ENCODE results near the gene BRD3. TPM values are rescaled to one million over a fixed set of nuclear protein-coding genes. Genes with fewer than 3 reads are reported as not detected.
A peak's percentile ranks its signal among the peaks of the same experiment; 100 is the strongest.

The BRD3 gene
- polyA plus RNA-seq, 3 donors, result 16.4 to 18.2 (median 17.1) TPM

- peaks cover 90 to 97% of the 10 kb centered on the region in 2 donors for H3K36me3 ChIP-seq (replicated peaks in 1 of 2; ENCODE audit: control insufficient read depth in 1 of 2, insufficient read depth in 2 of 2, low read length in 2 of 2)
- H2AFZ ChIP-seq (ENCODE audit: insufficient read depth, low read depth, low read length, poor library complexity, severe bottlenecking), result no peak overlapping the region
- peaks cover 0 to 2% (median 2%) of the 10 kb centered on the region in 3 donors for H3K27me3 Mint-ChIP-seq (ENCODE audit: low read depth in 3 of 3)
- peaks cover 10% of the 10 kb centered on the region for H3K79me2 ChIP-seq (ENCODE audit: insufficient read depth, low read length)
- H3K4me3 ChIP-seq (replicated peaks in 1 of 3; ENCODE audit: low read depth in 2 of 3, low read length in 3 of 3), result no peak overlapping the region
- no peak overlapping the region for H3K9ac ChIP-seq (ENCODE audit: insufficient read depth, low read length, poor library complexity, severe bottlenecking)
- WGBS (ENCODE audit: insufficient coverage), result 63% methylated on average over 11 of the region's 11 CpGs
- intact Hi-C loops (cut with micrococcal nuclease), result no loop called here
- H3K36me3 Mint-ChIP-seq, result peaks cover 79 to 98% of the 10 kb centered on the region in 2 donors
- H3K27ac Mint-ChIP-seq, result peak overlapping the region in 2 of 7 donors; percentile 17 to 58
- peak overlapping the region in 1 of 2 donors; percentile 45 for H3K27ac ChIP-seq (ENCODE audit: low read depth in 1 of 2, low read length in 2 of 2)
- peaks cover 85% of the 10 kb centered on the region for H4K20me1 ChIP-seq (ENCODE audit: insufficient read depth, low read length)
- no peak overlapping the region for H3K4me3 Mint-ChIP-seq
- H3K9me3 ChIP-seq (replicated peaks in 1 of 2; ENCODE audit: control insufficient read depth in 1 of 2, insufficient read depth in 1 of 2, low read length in 2 of 2), result no peaks in the 10 kb centered on the region
- no peak for DNase-seq
- no peaks in the 10 kb centered on the region for H3K27me3 ChIP-seq (ENCODE audit: control insufficient read depth in 2 of 2, insufficient read depth in 2 of 2, low read length in 2 of 2)
- TF ChIP-seq, protein P1, sequence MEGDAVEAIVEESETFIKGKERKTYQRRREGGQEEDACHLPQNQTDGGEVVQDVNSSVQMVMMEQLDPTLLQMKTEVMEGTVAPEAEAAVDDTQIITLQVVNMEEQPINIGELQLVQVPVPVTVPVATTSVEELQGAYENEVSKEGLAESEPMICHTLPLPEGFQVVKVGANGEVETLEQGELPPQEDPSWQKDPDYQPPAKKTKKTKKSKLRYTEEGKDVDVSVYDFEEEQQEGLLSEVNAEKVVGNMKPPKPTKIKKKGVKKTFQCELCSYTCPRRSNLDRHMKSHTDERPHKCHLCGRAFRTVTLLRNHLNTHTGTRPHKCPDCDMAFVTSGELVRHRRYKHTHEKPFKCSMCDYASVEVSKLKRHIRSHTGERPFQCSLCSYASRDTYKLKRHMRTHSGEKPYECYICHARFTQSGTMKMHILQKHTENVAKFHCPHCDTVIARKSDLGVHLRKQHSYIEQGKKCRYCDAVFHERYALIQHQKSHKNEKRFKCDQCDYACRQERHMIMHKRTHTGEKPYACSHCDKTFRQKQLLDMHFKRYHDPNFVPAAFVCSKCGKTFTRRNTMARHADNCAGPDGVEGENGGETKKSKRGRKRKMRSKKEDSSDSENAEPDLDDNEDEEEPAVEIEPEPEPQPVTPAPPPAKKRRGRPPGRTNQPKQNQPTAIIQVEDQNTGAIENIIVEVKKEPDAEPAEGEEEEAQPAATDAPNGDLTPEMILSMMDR (IDR thresholded peaks at IDR 0.05), result no peak
- peaks cover 0 to 8% of the 10 kb centered on the region in 2 donors for H3K4me1 ChIP-seq (ENCODE audit: control insufficient read depth in 1 of 2, insufficient read depth in 2 of 2, low read length in 2 of 2)
- peaks cover 18% of the 10 kb centered on the region for H3K4me1 Mint-ChIP-seq
- no peak overlapping the region for H3K4me2 ChIP-seq (replicated peaks; ENCODE audit: extremely low read depth, low read length, poor library complexity, severe bottlenecking)
- H3K9me3 Mint-ChIP-seq, result peaks cover 0 to 2% (median 0%) of the 10 kb centered on the region in 7 donors
Measured at GRCh38 chr9:134043531-134043988, 24.3 kb downstream of the BRD3 start.

DNA sequence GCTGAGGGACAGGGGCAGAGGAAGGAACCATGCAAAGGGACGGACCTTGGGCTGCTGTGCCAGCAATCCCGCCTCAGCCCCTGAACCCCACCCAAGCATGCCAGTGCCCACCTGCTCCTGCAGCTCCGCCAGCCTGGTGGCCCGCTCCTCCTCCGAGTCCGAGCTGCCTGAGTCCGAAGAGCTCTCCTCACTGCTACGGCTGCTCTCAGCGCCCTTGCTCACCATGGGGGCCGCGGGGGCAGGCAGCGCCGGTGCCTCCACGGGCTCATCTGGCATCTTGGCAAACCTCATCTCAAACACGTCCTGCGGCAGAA is 26.2 kb downstream of the BRD3 start:
- intact Hi-C loops (cut with micrococcal nuclease), result no loop called here
- no peaks in the 10 kb centered on the region for H3K9me3 ChIP-seq (replicated peaks in 1 of 2; ENCODE audit: control insufficient read depth in 1 of 2, insufficient read depth in 1 of 2, low read length in 2 of 2)
- Mint-ChIP-seq H3K27ac (no peak overlapping the region), H3K9me3 (peaks cover 0 to 2% (median 0%) of the 10 kb centered on the region in 7 donors), H3K36me3 (peaks cover 76 to 95% of the 10 kb centered on the region in 2 donors), H3K4me3 (no peak overlapping the region), H3K4me1 (peaks cover 18% of the 10 kb centered on the region), H3K27me3 (ENCODE audit: low read depth in 3 of 3) (peaks cover 0 to 2% (median 2%) of the 10 kb centered on the region in 3 donors)
- H3K27ac ChIP-seq (ENCODE audit: low read depth in 1 of 2, low read length in 2 of 2), result no peak overlapping the region
- H3K4me2 ChIP-seq (replicated peaks; ENCODE audit: extremely low read depth, low read length, poor library complexity, severe bottlenecking), result no peak overlapping the region
- no peak overlapping the region for H3K4me3 ChIP-seq (replicated peaks in 1 of 3; ENCODE audit: low read depth in 2 of 3, low read length in 3 of 3)
- H3K79me2 ChIP-seq (ENCODE audit: insufficient read depth, low read length), result peaks cover 10% of the 10 kb centered on the region
- no peaks in the 10 kb centered on the region for H3K27me3 ChIP-seq (ENCODE audit: control insufficient read depth in 2 of 2, insufficient read depth in 2 of 2, low read length in 2 of 2)
- peaks cover 0 to 8% of the 10 kb centered on the region in 2 donors for H3K4me1 ChIP-seq (ENCODE audit: control insufficient read depth in 1 of 2, insufficient read depth in 2 of 2, low read length in 2 of 2)
- no peak for DNase-seq
- H2AFZ ChIP-seq (ENCODE audit: insufficient read depth, low read depth, low read length, poor library complexity, severe bottlenecking), result no peak overlapping the region
- WGBS (ENCODE audit: insufficient coverage), result 87% methylated on average over 16 of the region's 16 CpGs
- TF ChIP-seq, protein P1 (IDR thresholded peaks at IDR 0.05), result no peak
- H3K9ac ChIP-seq (ENCODE audit: insufficient read depth, low read length, poor library complexity, severe bottlenecking), result no peak overlapping the region
- peaks cover 75 to 93% of the 10 kb centered on the region in 2 donors for H3K36me3 ChIP-seq (replicated peaks in 1 of 2; ENCODE audit: control insufficient read depth in 1 of 2, insufficient read depth in 2 of 2, low read length in 2 of 2)
- peaks cover 78% of the 10 kb centered on the region for H4K20me1 ChIP-seq (ENCODE audit: insufficient read depth, low read length)
